ENCODE measurements around the gene RPL7A.
"Not testable (repeated sequence)": the region's sequence is repeated elsewhere in the genome, so short reads cannot be mapped to it uniquely, and the experiment has no call there.

The RPL7A gene

GRCh38 chr9:133367221-133367620 lies 19.2 kb downstream of the RPL7A start:
- H3K27ac Mint-ChIP-seq = no peak overlapping the region
- no peaks in the 10 kb centered on the region for H3K9me3 Mint-ChIP-seq
- H3K4me1 Mint-ChIP-seq = peaks cover 58% of the 10 kb centered on the region
- peaks cover 18% of the 10 kb centered on the region for H3K36me3 Mint-ChIP-seq
- H3K27me3 Mint-ChIP-seq = no peaks in the 10 kb centered on the region
- H3K4me3 Mint-ChIP-seq = no peak overlapping the region

- Mint-ChIP-seq H3K27ac (no peak overlapping the region), H3K36me3 (peaks cover 18% of the 10 kb centered on the region), H3K27me3 (no peaks in the 10 kb centered on the region), H3K4me1 (peaks cover 64% of the 10 kb centered on the region), H3K4me3 (no peak overlapping the region), H3K9me3 (no peaks in the 10 kb centered on the region)
Observed at GRCh38 chr9:133367778-133368177, 19.8 kb downstream of the RPL7A start.

DNA sequence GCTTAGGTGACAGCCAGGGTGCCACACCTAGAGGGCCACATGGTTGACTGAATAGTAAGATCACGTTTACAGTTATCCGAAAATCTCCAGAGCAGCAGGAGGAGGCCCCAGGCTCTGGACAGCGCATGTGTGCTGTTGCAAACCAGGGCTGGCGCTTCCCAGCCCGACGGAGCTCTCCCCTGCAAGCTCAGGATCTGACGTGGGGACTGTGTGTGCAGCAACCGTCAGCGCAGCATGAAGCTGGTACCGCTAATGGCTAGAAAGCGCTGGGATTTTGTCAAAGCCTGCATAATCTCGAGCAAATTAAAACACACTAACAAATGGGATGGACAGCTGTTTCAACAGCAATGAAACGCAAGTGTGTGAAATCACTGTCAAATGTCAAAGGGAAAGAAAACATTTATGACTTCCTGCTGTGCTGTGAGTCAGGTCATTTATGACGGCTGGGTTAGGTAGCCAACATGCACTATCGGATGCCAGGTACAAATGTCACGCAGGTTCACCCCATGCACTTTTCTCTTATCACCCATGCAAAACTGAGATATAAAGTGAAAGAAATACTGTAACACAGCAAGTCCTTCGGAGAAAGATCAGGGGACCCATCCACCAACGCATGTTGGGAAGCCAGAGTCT lies 20.3 kb downstream of the RPL7A start:
- H3K4me1 Mint-ChIP-seq = peaks cover 64% of the 10 kb centered on the region
- no peaks in the 10 kb centered on the region for H3K27me3 Mint-ChIP-seq
- peaks cover 16% of the 10 kb centered on the region for H3K36me3 Mint-ChIP-seq
- peak overlapping the region; percentile 82 for H3K27ac Mint-ChIP-seq
- peak overlapping the region; percentile 88 for H3K4me3 Mint-ChIP-seq
- no peaks in the 10 kb centered on the region for H3K9me3 Mint-ChIP-seq

- peaks cover 57% of the 10 kb centered on the region for H3K4me1 Mint-ChIP-seq
Observed at GRCh38 chr9:133369422-133369821, 21.4 kb downstream of the RPL7A start.

DNA sequence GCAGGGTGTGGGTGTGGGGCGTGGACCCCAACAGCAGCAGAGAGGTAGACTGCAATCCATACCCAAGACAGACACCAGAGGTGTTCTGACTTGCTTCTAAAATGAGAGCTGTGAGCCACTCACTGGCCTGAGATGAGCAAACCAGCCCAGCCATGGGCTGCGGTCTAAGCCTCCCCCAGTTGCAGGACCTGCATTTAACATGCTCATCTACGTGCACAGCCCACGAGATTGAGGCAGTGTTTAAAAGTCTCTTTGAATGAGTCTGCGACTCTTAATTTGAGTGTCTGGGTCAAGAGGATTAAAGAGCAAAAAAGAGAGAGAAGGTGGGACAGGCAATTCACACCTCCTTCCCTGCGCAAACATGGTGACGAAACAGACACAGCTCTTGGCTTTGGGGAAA lies 21.9 kb downstream of the RPL7A start:
- peak overlapping the region; percentile 88 for H3K4me3 Mint-ChIP-seq
- H3K36me3 Mint-ChIP-seq = peaks cover 15% of the 10 kb centered on the region
- no peaks in the 10 kb centered on the region for H3K9me3 Mint-ChIP-seq
- peak overlapping the region; percentile 87 for H3K27ac Mint-ChIP-seq
- peaks cover 62% of the 10 kb centered on the region for H3K4me1 Mint-ChIP-seq
- no peaks in the 10 kb centered on the region for H3K27me3 Mint-ChIP-seq

More at GRCh38 chr9:133369422-133369821, 21.4 kb downstream of the RPL7A start:
- peaks cover 12% of the 10 kb centered on the region for H3K36me3 Mint-ChIP-seq
- peak overlapping the region; percentile 62 for H3K27ac Mint-ChIP-seq
- no peaks in the 10 kb centered on the region for H3K27me3 Mint-ChIP-seq
- no peaks in the 10 kb centered on the region for H3K9me3 Mint-ChIP-seq
- peak overlapping the region; percentile 88 for H3K4me3 Mint-ChIP-seq

GRCh38 chr9:133370685-133371084 lies 22.7 kb downstream of the RPL7A start:
- H3K27me3 Mint-ChIP-seq = no peaks in the 10 kb centered on the region
- H3K36me3 Mint-ChIP-seq = peaks cover 15% of the 10 kb centered on the region
- H3K27ac Mint-ChIP-seq = peak overlapping the region; percentile 59
- no peaks in the 10 kb centered on the region for H3K9me3 Mint-ChIP-seq
- peak overlapping the region; percentile 88 for H3K4me3 Mint-ChIP-seq
- H3K4me1 Mint-ChIP-seq = peaks cover 64% of the 10 kb centered on the region

DNA sequence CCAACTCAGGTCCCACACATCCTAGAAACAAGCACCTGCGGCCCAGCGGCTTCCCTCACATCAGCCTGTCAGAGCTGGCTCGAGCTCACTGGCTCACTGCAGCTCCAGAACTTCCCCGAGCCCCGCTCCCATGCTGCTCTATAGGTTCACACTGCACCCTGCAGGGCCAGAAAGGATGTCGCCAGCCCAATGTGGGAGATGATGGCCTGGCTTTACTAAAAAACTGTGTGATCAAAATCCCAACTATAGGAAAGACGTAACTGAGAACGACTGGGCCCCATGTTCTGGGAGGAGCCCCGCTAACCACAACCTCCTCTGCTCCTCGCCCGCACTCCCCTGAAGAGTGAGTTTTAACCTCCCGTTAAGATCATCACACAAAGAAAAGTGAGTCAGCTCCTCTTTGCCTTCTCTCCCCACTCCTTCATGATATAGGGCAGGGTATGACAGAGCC lies 23.3 kb downstream of the RPL7A start:
- H3K9me3 Mint-ChIP-seq = no peaks in the 10 kb centered on the region
- H3K27me3 Mint-ChIP-seq = no peaks in the 10 kb centered on the region
- peak overlapping the region; percentile 88 for H3K4me3 Mint-ChIP-seq
- peaks cover 58% of the 10 kb centered on the region for H3K4me1 Mint-ChIP-seq
- peak overlapping the region; percentile 59 for H3K27ac Mint-ChIP-seq
- H3K36me3 Mint-ChIP-seq = peaks cover 11% of the 10 kb centered on the region

DNA sequence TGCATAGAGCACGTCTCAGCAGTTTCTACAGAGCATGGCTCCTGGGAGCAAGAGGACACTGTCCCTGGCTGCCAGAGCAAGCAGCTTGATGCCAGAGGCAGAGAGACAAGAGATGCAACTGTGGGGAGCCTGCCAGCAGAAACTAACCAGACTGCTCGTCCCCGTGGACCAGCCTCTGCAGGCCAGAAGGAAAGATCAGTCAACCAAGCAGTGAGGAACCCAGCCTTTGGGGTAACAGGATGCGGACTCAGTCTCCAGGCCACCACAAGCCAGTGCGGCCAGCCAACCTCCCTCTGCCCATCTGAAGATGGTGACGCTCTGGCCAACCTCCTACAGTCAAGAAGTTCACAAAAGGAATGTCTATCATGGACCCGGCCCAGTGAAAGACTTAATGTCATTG lies 24.1 kb downstream of the RPL7A start:
- Mint-ChIP-seq H3K27ac (peak overlapping the region; percentile 83), H3K36me3 (peaks cover 11% of the 10 kb centered on the region), H3K27me3 (no peaks in the 10 kb centered on the region), H3K9me3 (no peaks in the 10 kb centered on the region), H3K4me3 (peak overlapping the region; percentile 88), H3K4me1 (peaks cover 58% of the 10 kb centered on the region)

DNA sequence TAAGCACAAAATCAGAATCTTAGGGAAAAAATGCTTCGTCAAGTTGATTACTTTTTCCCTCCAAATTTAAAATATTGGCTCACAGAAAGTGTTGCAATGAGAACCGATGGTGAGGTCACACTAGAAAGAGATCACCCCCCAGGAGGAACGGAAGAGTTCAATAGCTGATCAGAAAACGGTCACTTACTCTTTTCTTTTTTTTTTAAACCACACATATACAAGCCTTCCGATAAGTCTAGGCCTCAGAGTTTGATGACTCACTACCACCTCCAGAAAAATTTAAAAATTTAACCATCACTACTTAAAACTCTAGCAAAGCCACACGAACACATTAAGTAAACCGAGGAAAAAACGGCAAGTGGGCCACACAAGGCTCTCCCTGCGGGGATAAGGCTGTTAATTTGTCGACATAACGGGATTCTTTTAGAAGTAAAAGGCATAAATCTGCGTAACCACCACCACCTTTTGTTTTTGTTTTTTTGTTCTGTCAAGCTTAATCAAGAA lies 26.6 kb downstream of the RPL7A start:
- H3K27ac Mint-ChIP-seq = peak overlapping the region; percentile 98
- H3K27me3 Mint-ChIP-seq = no peaks in the 10 kb centered on the region
- H3K4me3 Mint-ChIP-seq = peak overlapping the region; percentile 96
- H3K9me3 Mint-ChIP-seq = no peaks in the 10 kb centered on the region
- peaks cover 40% of the 10 kb centered on the region for H3K4me1 Mint-ChIP-seq
- peaks cover 9% of the 10 kb centered on the region for H3K36me3 Mint-ChIP-seq

GRCh38 chr9:133375116-133375723 lies 27.2 kb downstream of the RPL7A start:
- H3K27ac Mint-ChIP-seq = peak overlapping the region; percentile 98
- H3K4me3 Mint-ChIP-seq = peak overlapping the region; percentile 96
- peaks cover 6% of the 10 kb centered on the region for H3K36me3 Mint-ChIP-seq
- no peaks in the 10 kb centered on the region for H3K27me3 Mint-ChIP-seq
- no peaks in the 10 kb centered on the region for H3K9me3 Mint-ChIP-seq
- peaks cover 35% of the 10 kb centered on the region for H3K4me1 Mint-ChIP-seq

- H3K27ac Mint-ChIP-seq = peak within 1 kb of the TSS; percentile 98
- no peaks in the 10 kb centered on the region for H3K27me3 Mint-ChIP-seq
- H3K4me1 Mint-ChIP-seq = peaks cover 27% of the 10 kb centered on the region
- H3K36me3 Mint-ChIP-seq = peaks cover 3% of the 10 kb centered on the region
- H3K9me3 Mint-ChIP-seq = no peaks in the 10 kb centered on the region
- peak within 1 kb of the TSS; percentile 96 for H3K4me3 Mint-ChIP-seq
Observed at GRCh38 chr9:133375724-133376654, 28.0 kb downstream of the RPL7A start, which contains the start of the genes STKLD1 and SURF4. TSS of gene STKLD1 (plus strand) at chr9:133376366. CDS start at chr9:133376474, 108 bp downstream. TSS of gene SURF4 (minus strand) at chr9:133376060. CDS start at chr9:133375969, 91 bp downstream.

GRCh38 chr9:133377280-133377679 lies 29.3 kb downstream of the RPL7A start:
- not testable (repeated sequence) for H3K27me3 Mint-ChIP-seq, H3K36me3 Mint-ChIP-seq, H3K9me3 Mint-ChIP-seq, H3K27ac Mint-ChIP-seq
- H3K4me1 Mint-ChIP-seq = peaks cover 14% of the 10 kb centered on the region
- H3K4me3 Mint-ChIP-seq = peak overlapping the region; percentile 49

DNA sequence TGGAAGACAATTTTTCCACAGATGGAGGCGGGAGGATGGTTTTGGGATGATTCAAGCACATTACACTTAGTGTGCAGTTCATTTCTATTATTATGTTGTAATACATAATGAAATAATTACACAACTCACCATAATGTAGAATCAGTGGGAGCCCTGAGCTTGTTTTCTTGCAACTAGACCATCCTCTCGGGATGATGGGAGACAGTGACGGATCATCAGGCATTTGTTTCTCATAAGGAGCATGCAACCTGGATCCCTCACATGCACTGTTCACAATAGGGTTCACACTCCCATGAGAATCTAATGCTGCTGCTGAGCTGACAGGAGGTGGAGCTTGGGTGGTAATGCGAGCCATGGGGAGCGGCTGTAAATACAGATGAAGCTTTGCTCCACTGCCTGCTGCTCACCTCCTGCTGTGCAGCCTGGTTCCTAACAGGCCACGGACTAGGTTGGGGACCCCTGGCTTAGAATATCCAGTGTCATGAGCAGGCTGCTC lies 29.8 kb downstream of the RPL7A start:
- Mint-ChIP-seq H3K27me3 (no peaks in the 10 kb centered on the region), H3K4me3 (no peak overlapping the region), H3K27ac (no peak overlapping the region), H3K4me1 (peaks cover 9% of the 10 kb centered on the region), H3K36me3 (peaks cover 3% of the 10 kb centered on the region), H3K9me3 (no peaks in the 10 kb centered on the region)

GRCh38 chr9:133378408-133378962 lies 30.5 kb downstream of the RPL7A start:
- Mint-ChIP-seq H3K27me3 (no peaks in the 10 kb centered on the region), H3K36me3 (peaks cover 3% of the 10 kb centered on the region), H3K4me3 (no peak overlapping the region), H3K4me1 (peaks cover 7% of the 10 kb centered on the region), H3K27ac (no peak overlapping the region), H3K9me3 (no peaks in the 10 kb centered on the region)
